HG02884 (cell line): Measurements from ENCODE around the gene COL8A2.

Experiments
- ATAC-seq: cut with Tn5 transposase; IDR thresholded peaks from one replicate; pipeline ENCODE4 v1.9.1; 2021; ENCODE audit warnings: mild to moderate bottlenecking, moderate library complexity; ENCODE audit not compliant: unreplicated experiment

The COL8A2 gene

DNA sequence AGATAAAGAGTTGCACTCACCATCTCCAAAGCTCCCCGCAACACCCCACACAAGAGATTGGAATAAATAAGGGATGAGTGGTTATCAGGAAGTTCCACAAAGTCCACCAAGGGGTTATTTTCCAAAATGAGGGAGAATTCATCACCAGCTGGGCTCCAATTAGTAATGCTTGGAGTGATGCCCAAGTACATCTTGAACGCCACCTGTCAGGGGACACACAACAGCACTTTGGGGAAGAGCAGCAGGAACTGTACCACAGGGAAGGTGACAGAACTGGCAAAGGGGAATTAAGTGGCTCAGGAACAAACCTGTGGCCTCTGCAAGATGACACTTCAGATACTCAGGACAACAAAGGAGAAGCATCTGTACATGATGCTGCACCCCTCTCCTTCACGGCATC lies 12.8 kb upstream of the COL8A2 start:
- ATAC-seq, result no peak

DNA sequence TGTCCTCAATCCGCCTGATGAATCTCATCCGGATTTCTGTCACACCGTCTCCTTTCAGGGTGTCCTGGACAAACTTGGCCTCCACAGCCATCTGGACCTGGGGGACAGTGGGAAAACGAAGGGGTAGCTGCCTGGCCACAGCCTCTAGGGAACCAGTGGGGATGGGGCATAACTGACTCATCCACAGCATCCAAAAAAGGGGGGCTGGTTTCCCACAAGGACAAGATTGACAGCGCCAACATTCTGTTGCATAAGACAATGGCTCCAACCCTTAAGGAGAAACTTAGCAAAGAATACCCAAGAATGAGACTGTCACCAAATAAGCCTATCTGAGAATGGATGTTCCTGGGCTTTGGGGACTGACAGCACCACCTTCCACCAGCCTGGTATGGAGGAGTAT lies 12.2 kb upstream of the COL8A2 start:
- no peak for ATAC-seq

DNA sequence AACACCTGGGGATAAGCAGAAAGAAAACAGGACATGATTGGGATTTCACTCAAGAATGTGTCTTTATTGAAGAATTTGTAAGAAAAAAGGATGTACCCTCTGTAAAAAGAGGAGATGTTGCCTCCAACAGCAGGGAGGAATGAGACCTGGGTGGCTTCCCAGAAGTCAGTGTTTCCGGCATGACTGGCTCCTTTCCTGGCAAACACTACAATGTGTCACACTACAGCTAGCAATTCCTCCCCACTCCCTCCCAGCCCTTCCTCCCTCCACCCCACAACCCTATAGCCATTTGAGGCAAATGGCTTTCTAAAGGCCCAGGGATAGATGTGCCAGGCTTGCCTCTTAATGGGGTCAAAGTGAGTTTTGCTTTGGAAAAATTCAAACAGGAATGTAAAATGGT lies 11.5 kb upstream of the COL8A2 start:
- ATAC-seq, result no peak

DNA sequence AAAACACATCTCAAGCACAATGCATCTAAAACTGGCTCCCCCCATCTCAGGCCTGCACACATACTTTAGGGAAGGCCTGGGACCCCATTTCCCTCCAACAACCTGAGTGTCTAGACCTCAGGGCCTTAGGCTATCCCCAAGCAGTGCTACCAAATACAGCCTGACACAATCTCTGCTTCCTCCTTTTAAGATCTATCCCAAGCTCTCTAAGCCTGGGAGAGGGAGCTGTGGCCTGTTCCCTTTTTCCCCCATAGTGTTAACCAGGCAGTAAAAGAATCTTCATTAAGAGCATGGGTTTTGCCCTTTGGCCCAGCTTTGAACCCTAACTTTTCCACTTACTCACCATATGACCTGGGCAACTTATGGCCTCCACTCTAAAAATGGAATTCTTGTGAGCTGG lies 10.8 kb upstream of the COL8A2 start:
- no peak for ATAC-seq

DNA sequence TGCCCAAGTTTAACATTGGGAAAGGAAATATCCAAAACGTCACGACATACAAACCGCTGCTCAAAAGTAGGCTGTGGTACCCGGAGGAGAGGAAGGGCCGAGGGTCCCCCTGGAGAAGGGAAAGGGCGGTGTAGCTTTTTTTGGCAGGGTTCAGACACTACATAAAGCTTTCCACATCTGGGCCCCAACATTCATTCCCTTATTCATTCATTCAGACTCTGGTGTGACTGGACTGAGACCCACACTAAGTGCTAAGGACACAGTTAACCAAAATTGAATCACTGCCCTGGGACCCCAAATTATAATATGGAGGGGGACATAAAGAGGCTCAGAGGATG lies 10.3 kb upstream of the COL8A2 start:
- no peak for ATAC-seq

DNA sequence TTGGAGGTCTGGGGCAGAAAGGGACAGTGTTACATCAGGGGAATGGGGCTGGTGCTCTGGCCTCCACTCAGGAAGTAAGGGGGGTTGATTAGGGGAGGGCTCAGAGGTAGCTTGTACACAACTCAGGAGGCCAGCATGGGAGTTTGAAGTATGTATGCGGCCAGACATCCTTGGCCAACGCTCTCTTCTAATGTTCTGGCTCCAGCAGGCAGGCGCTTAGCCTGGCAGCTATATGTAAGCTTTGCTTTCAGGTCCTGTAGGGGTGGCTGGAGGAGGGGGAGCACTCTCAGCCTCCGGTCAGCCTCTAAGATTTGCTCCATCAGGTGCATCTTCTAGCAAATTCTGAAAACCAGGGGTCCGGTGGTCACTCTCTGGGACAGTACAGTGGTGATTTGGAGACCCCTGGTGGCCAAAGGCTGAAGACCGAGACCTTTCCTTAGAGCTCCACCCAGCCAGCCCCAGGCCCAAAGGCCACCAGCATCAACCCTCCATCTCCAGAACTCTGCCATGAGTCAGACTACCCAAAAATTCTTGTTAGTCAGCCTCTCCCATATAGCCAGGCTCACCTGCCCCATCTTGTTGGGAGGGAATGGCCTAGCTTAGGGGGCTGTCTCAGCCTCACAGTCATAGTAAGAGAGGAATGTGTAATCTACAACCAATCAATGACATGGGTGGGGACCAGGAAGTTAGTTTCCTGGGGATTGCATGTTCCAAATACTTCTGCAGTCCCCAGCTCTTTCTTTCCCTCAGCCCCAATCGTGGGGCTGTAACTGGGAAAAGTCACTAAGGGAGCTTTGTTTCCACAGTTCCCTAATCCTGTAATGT lies 9.7 kb upstream of the COL8A2 start:
- ATAC-seq, result no peak

DNA sequence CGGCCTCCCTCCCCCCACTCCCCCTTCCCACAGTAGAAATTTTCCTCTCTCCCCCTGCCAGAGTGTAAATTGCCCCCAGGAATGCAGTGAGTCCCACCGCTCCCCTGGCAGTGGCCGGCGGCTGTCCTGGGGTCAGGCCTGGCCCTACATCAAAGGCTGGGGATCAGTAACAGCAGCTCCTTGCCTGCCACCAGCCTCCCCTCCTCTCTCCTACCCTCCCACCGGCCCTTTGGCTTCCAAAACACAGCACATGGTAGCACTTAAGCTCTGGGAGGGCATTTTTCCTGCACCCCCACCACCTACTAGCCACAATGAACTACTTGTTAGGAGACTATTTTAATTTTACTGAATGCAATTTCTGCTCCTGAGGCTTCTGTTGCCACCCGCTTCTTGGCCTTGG lies 9.0 kb upstream of the COL8A2 start:
- ATAC-seq, result no peak

DNA sequence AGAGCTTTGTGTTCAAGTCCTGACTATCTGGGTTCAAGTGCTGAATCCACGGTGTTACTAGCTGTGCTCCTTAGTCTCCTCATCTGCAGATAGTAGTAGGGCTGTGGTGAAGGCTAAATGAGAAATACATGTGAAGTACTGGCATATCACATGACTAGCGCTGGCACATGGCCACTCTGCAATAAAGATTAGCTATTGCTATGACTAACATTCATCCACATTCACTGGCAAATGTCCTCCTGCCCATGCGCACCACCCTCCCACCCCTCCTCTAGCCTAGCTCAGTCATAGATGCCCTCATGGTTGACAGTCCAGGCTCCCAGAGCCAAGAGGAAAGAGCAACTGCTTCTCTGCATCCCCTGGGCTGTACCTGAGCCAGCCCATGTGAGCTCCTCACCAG lies 8.5 kb upstream of the COL8A2 start:
- no peak for ATAC-seq

DNA sequence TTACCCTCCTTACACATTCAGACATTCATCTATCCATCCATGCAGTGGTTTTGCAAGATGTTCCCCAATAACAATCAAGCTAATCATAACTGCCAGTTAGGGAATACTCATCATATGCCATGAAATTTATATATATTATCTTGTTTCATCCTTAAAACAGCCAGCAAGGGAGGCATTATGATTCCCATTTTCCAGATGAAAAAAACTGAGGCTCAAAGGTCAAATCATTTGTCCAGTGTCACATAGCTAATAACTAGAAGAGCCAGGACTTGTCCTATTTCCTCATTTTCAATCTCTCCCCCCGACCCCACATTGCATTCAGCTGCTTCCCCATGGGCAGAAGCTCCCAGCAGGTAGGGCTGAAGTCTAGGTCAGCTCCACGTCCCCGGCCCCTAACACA lies 7.0 kb upstream of the COL8A2 start:
- ATAC-seq, result no peak

DNA sequence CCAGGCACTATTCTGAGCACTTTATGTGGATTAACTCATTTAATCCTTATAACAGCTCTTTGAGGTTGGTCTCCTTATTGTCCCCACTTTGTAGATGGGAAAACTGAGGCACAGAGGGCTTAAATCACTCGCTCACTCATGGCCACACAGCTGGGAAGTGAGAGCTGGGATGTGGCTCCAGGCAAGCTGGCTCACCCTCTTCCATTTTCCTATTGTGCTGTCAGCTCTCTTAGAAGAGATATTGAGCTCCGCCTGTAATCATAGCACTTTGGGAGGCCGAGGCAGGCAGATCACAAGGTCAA lies 3.8 kb upstream of the COL8A2 start:
- ATAC-seq, result no peak

DNA sequence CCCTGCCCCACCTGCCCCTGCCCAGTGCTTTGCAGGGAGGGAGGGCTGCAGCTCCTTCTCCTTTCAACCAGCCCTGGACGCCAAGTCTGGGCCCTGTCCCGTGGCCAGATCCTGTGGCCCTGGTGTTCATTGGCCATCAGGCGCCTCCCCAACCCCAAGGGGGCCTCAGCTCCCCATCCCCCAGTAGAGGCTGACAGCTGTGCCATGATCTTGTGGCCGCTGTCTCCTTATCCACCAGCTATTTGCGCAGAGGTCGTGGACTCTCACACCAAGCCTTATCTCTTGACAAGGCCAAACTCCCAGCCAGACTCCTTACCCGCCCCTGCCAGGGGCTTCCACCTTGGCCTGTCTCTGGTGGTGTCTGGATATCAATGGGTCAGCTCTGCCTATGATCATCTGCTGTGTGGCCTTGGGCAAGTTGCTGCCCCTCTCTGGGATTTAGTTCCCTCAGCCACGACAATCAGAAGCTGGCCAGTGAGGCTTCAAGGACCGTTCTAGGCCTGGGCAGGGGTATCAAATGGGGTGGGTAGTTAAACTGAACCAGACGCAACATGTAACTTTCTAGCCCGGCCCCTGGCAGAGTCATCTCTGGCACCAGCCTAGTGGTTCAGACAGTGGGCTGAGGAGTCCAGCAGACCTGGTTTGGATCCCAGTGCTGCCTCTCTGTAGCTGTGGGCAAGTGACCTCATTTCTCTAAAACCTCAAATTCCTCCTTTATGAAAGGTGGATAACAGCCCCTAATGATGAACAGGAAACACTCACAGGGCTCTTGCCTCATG lies 3.3 kb upstream of the COL8A2 start:
- ATAC-seq, result no peak

DNA sequence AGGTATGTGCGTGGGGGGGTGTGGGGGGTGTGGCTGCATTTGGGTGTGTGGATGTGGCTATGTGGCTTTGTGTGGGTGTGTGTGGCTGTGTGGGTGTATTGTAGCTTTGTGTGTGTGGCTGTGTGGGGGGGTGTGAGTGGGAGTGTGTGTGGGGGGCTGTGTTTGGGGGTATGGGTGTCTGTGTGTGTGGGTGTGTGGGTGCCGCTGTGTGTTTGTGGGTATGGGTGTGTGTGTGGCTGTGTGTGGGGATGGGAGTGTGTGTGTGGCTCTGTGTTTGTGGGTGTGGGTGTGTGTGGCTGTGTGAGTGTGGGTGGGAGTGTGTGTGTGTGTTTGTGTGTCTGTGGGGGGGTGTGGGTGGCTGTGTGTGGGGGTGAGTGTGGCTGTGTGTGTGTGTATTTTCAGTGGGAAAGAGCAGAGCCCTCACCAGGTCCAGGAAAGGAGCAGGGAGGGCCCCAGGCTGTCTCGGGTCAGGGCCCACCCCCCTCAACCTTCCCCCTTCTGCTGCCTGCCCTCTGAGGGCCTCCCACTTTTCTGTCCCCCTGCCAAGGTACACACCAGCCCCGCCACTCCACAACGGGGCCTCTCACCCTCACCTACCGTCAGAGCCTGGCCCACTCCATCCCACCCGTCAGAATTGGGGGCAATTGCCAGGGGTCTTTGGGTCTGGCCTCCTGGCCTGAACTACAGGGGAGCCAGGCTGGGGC lies 1.9 kb upstream of the COL8A2 start:
- no peak for ATAC-seq

DNA sequence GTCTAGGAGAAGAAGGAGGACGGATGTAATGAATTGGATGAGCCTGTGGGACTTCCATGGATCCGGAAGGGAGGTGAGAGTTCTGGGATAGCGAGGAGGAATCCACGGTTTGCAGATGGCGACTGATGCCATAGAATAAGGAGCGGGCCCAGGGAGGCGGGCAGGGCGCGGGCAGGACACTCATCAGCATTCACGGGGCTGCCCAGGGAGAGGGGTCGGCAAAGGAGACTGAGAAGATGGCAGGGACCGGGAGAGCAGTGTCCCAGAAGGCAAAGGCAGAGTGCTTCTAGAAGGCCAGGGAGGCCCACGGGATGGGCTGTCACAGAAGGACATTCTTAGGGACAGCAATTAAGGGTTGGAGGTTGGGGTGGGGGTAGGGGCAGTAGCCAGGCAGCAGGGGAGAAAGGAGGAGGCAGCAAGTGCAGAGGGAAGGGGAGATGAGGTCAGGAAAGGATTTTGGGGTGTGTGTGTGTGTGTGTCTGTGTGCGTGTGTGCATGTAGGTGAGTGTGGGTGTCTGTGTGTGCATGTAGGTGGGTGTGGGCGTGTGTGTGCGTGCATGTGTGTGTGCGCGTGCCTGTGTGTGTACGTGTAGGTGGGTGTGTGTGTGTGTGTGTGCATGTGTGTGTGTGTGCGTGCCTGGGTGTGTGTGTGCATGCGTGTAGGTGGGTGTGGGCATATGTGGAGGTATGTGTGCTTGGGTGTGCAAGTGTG lies 1.1 kb upstream of the COL8A2 start:
- no peak for ATAC-seq

DNA sequence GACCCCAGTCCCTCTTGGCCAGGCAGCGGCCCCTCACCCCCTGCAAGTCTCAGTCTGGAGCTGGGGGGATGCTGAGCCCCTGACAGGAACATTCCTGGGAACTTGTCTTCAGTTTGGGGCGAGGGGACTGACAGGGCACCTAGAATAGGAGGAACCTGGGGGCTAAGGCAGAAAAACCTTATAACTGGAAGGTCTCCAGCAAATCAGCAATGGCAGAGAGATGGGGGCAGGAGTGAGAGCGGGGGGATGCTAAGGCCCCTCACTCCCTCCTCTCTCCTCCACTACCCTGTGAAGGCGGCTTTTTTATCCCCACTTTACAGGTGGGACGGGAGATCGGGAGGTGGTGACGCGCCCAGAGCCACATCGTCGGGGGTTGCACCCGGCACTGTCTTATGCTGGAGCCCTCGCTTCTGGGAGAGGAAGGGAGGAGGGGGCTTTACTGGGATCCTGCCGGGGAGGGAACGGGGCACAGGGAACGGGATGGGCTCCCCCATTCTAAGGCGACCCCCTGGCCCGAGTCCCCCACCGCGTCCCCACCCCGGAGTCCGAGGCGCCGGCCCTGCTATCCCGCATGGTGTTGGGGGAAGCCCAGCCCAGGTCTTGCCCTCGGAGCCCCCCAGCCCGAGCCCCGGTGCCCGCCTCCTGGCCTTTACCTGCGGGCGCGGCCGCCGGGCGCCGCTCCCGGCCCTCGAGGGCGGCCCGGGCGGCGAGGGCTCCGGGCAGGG lies 456 bp downstream of the COL8A2 start:
- ATAC-seq, result no peak

DNA sequence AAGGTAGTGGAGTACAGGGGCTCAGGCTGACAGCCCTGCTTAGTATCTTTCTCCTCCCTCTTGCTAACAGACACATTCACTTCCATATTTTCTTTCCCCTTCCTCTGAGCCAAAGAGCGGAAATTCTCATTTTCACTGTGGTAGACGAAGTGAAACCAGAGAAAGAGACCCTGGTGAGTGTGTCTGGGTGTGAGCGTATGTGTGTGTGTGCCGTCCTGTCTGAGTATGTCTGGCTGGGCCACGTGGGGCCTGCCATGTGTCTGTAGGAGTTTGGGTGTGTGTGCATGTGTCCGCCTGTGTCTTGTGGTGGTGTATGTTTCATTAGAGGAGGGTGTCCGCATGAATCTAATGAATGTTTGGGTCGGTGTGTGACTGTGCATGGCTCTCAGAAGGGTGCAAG lies 1.7 kb downstream of the COL8A2 start:
- ATAC-seq, result no peak

DNA sequence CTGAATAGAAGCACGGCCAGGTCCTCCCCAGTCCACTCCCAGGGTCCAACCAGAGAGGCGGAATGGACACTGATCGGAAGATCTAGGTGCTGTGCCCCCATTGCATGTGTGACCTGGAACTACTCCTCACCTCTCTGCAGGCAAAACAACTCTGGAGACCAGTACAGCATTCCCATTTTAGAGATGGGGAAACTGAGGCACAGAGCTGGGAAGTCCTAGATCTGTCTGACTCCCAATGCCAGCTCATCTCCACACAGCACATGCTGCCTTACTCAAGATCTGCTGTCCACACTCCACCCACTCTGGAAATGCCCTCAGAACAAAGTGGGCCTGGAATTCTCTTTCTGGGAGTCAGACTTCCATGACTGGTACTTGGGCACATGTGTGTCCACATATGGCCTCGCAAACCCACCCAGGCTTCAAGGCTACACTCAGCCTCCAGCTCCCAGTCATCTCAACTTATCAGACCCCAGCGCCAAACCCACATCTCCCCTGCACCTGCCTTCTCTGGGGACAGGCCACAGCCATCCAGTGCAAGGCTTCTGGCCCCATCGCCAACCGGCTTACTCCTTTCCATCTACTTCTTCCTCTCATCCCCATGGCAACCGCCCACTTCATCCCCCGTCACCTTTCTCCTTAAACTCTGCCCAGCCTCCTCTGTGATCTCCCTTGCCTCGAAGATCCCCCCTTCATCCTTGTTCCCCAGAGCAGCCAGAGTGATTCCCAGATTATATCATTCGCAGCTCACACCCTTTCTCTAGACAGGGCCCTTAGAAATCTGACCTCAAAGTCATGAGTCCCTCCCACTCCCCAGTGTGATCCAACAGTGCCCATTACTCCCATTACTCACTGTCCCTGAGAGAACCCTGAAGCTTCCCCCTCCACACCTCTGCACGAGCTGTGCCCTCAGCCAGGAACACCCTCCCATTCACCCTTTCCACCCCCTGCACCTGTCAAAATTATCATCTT lies 2.7 kb downstream of the COL8A2 start:
- no peak for ATAC-seq

DNA sequence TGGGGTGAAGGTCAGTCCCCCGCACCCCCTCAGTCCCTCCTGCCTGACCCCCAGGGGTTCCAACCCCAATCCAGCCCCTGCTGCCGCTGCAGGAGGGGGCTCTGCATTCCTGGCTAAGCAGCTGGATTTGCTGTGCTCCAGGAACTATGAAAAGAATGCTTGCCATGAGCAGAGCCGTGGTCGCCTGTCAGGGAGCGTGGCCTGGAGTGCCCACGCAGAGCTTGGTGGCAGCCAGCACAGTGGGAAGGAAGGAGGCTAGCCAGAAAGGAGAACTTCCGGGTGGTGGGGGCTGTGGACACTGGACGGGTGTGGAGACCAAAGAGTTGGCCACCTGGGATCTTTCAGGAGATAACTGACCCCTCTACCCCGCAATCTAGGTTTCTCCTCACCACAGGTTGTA lies 5.6 kb downstream of the COL8A2 start:
- ATAC-seq, result no peak

DNA sequence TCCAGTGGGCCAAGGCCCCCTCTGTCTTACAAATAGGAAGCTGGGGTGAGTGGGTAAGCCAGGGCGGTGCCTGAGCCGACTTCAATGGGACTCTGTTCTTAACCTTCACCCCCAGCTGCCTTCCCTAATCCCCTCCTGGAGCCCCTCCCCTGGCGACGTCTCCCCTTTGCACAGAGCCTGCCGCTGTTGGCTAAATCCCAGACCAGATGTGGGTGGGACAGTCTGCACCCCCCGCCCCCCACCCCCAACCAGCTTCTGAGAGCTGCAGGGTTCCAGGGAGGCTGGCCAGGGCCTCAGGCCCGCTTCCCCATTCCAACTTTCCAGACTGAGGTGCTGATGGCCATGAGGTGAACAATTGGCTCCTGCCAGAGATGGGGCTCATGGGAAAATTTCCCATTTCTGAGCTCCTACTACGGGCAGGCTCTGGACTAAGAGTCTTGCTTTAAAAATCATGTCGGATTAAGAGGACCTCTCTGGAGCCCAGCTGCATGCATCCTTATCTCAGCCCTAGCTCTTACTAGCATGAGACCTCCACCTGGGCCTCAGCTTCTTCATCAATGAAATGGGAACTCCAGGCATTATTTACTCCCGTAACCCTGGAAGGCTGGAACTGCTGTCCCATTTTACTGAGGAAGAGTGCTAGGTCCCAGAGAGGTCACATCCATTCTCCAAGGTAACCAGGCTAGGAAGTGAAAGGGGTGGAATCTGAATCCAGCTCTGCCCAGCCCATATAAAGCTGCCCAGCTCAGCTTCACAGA lies 6.4 kb downstream of the COL8A2 start:
- no peak for ATAC-seq

DNA sequence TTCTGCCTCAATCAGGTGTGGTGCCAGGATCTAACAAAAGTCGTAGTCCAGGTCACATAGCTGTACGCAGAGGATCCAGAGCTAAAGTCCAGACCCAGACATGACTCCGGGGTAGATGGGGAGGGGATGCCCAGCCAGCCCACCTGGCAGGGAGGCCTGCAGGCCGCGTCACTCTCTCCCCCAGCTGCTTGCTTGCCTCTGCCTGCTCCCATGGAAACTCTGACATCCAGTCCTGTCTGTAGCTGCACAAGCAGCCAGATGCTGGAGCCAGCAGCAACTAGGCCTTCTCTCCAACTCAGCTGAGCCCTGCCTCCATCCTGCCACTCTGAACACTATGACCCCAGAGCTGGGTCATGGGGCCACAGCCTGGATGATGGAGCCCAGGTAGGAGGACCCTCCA lies 8.1 kb downstream of the COL8A2 start:
- no peak for ATAC-seq
